HCT116 (cell line): ENCODE results near the gene TIAM2. TPM values are rescaled to one million over a fixed set of nuclear protein-coding genes. Genes with fewer than 3 reads are reported as not detected.

ENCODE experiments used
- ATAC-seq: fragments of 200-7000 bp; cut with Tn5 transposase; 2 replicates; pipeline ENCODE4 v1.9.1; 2020; ENCODE audit warnings: mild to moderate bottlenecking, moderate library complexity
- BruUV-seq: library from RNA; stranded (reverse); fragments of 400-500 nt; replicated peaks from 2 replicates; lab custom pipeline; 2021; lab: Mats Ljungman, UMichigan
- CTCF ChIA-PET: fragments of 300-600 bp; sonication (Branson Sonifier 250); formaldehyde crosslinking; loops from one replicate; lab custom pipeline; 2021; ENCODE audit warnings: antibody characterized with exemption; lab: Charles Lee
- POLR2A ChIA-PET: fragments of 300-600, 350-600 bp; sonication (Branson Sonifier 250); formaldehyde crosslinking; loops from one replicate; lab custom pipeline; 2021; ENCODE audit warnings: antibody characterized with exemption; lab: Charles Lee
- RAD21 ChIA-PET, 2 experiments: fragments of 300-600 bp; sonication (Branson Sonifier 250); formaldehyde crosslinking; loops; one replicate each; lab custom pipeline; 2023; ENCODE audit warnings: low total read pairs in 2 of 2; ENCODE audit not compliant: uncharacterized antibody in 2 of 2, unreplicated experiment in 2 of 2, low non-redundant PET in 1 of 2; lab: Charles Lee
- DNase-seq: peaks from one replicate; pipeline ENCODE4 v3.0.0-alpha.2; 2010; ENCODE audit warnings: low read depth, low spot score
- H2AFZ ChIP-seq: fragments of 200-600 bp; shearing (Covaris generic), sonication (generic); 2 replicates; pipeline ENCODE4 v1.6.1; 2017; ENCODE audit warnings: low read depth, mixed run types, mixed read lengths, antibody characterized with exemption, low read length; ENCODE audit not compliant: poor library complexity, severe bottlenecking
- H3K27ac ChIP-seq: 2 replicates; pipeline ENCODE4 v1.5.1; 2012; ENCODE audit warnings: low read depth, low read length
- H3K27me3 ChIP-seq: fragments of 200-600 bp; sonication (generic); 2 replicates; pipeline ENCODE4 v1.6.1; 2016; ENCODE audit warnings: mixed run types, low read length, mixed read lengths; ENCODE audit not compliant: insufficient read depth
- H3K36me3 ChIP-seq, 2 experiments: fragments of 200-500 bp in 1 of 2; fragments of 200-600 bp in 1 of 2; sonication (Bioruptor generic) in 1 of 2; sonication (generic) in 1 of 2; 2 replicates each; pipeline versions ENCODE4 v1.5.1 to v1.6.1; 2014 to 2016; ENCODE audit warnings: low read length in 2 of 2, inconsistent platforms in 1 of 2, mixed read lengths in 1 of 2, mixed run types in 1 of 2; ENCODE audit not compliant: insufficient read depth in 2 of 2, control insufficient read depth in 1 of 2
- H3K4me1 ChIP-seq, 2 experiments: fragments of 200-600 bp in 1 of 2; sonication (generic) in 1 of 2; 2 replicates each; pipeline versions ENCODE4 v1.5.1 to v1.6.1; 2012 to 2017; ENCODE audit warnings: low read length in 2 of 2, inconsistent platforms in 1 of 2, mild to moderate bottlenecking in 1 of 2, mixed read lengths in 1 of 2, mixed run types in 1 of 2, moderate library complexity in 1 of 2; ENCODE audit not compliant: insufficient read depth in 2 of 2, control insufficient read depth in 1 of 2
- H3K4me2 ChIP-seq: fragments of 200-600 bp; sonication (generic); 2 replicates; pipeline ENCODE4 v1.6.1; 2017; ENCODE audit warnings: mixed run types, low read length, mixed read lengths
- H3K4me3 ChIP-seq, 2 experiments: fragments of 200-600 bp in 1 of 2; sonication (generic) in 1 of 2; replicated peaks in 1 of 2; 2 replicates each; pipeline ENCODE4 v1.5.1; 2011 to 2016; ENCODE audit warnings: low read length in 2 of 2, control low read depth in 1 of 2, low read depth in 1 of 2, mild to moderate bottlenecking in 1 of 2, mixed read lengths in 1 of 2, mixed run types in 1 of 2
- H3K79me2 ChIP-seq: fragments of 200-600 bp; sonication (generic); 2 replicates; pipeline ENCODE4 v1.6.1; 2017; ENCODE audit warnings: mild to moderate bottlenecking, mixed run types, low read length, moderate library complexity, mixed read lengths; ENCODE audit not compliant: insufficient read depth
- H3K9ac ChIP-seq: fragments of 200-600 bp; sonication (generic); 2 replicates; pipeline ENCODE4 v1.6.1; 2016; ENCODE audit warnings: low read length, mixed read lengths
- H3K9me2 ChIP-seq: fragments of 200-600 bp; sonication (generic), shearing (Covaris generic); 2 replicates; pipeline ENCODE4 v1.6.1; 2017; ENCODE audit warnings: mixed run types, mild to moderate bottlenecking, moderate library complexity; ENCODE audit not compliant: insufficient read depth
- H3K9me3 ChIP-seq, 2 experiments: fragments of 200-500 bp in 1 of 2; fragments of 200-600 bp in 1 of 2; sonication (Bioruptor generic) in 1 of 2; sonication (generic) in 1 of 2; 2 replicates each; pipeline ENCODE4 v1.6.1; 2014 to 2017; ENCODE audit warnings: low read length in 2 of 2, mixed read lengths in 2 of 2, inconsistent platforms in 1 of 2, low read depth in 1 of 2, mild to moderate bottlenecking in 1 of 2, mixed run types in 1 of 2, moderate library complexity in 1 of 2; ENCODE audit not compliant: control insufficient read depth in 1 of 2, insufficient read depth in 1 of 2
- H4K20me1 ChIP-seq: fragments of 200-600 bp; sonication (generic), shearing (Covaris generic); 2 replicates; pipeline ENCODE4 v1.6.1; 2017; ENCODE audit warnings: mixed run types, mild to moderate bottlenecking, moderate library complexity; ENCODE audit not compliant: insufficient read depth
- CEBPB ChIP-seq: IDR thresholded peaks from 2 replicates; pipeline ENCODE4 v1.6.1; 2012; ENCODE audit warnings: low read depth
- EGR1 ChIP-seq: IDR thresholded peaks from 2 replicates; pipeline ENCODE4 v1.6.1; 2012; ENCODE audit warnings: low read depth
- ELF1 ChIP-seq: IDR thresholded peaks from 2 replicates; pipeline ENCODE4 v1.6.1; 2012; ENCODE audit warnings: low read depth, borderline replicate concordance
- EZH2 ChIP-seq: fragments of 200-600 bp; sonication (generic); IDR thresholded peaks from 2 replicates; pipeline ENCODE4 v1.6.1; 2017; ENCODE audit warnings: antibody characterized with exemption, mixed run types
- EZH2phosphoT487 ChIP-seq: fragments of 200-600 bp; IDR thresholded peaks from 2 replicates; pipeline ENCODE4 v1.6.1; 2018; ENCODE audit warnings: antibody characterized with exemption, borderline replicate concordance
- JUND ChIP-seq: IDR thresholded peaks from 2 replicates; pipeline ENCODE4 v1.6.1; 2012
- POLR2A ChIP-seq: IDR thresholded peaks from 2 replicates; pipeline ENCODE4 v1.7.0; 2011; ENCODE audit warnings: borderline replicate concordance; ENCODE audit not compliant: insufficient read depth, insufficient read length; ENCODE audit errors: extremely low read depth
- POLR2AphosphoS5 ChIP-seq: IDR thresholded peaks from 2 replicates; pipeline ENCODE4 v1.6.1; 2011; ENCODE audit warnings: mild to moderate bottlenecking, low read depth, low read length, moderate library complexity
- SP1 ChIP-seq: IDR thresholded peaks from 2 replicates; pipeline ENCODE4 v1.6.1; 2012; ENCODE audit warnings: low read depth
- YY1 ChIP-seq: IDR thresholded peaks from 2 replicates; pipeline ENCODE4 v1.6.1; 2011; ENCODE audit warnings: low read length, low read depth, moderate library complexity, mild to moderate bottlenecking; ENCODE audit not compliant: insufficient replicate concordance; ENCODE audit errors: extremely low read depth
- intact Hi-C: fragments of 100-400 bp; cut with micrococcal nuclease; formaldehyde crosslinking; loops from 2 replicates; pipeline ENCODE4 v1.10.0; 2022
- total RNA-seq: library from RNA; stranded (reverse); gene quantifications from one replicate; pipeline ENCODE4 v1.2.1, GENCODE V29; 2021; ENCODE audit not compliant: unreplicated experiment
- TF ChIP-seq, protein P1 (sequence below): IDR thresholded peaks from 2 replicates; pipeline ENCODE4 v1.6.1; 2012
- TF ChIP-seq, protein P2 (sequence below): IDR thresholded peaks from 2 replicates; pipeline ENCODE4 v1.6.1; 2012

The TIAM2 gene
- total RNA-seq, 1 experiment from 2014 or later: 9.4 TPM

GRCh38 chr6:155067956-155068615 is 73.0 kb downstream of the TIAM2 start:
- BruUV-seq: no TSS peak
- RAD21 ChIA-PET: no interaction called here
- ATAC-seq: no peak
- POLR2A ChIA-PET: interaction anchor here (1.2 kb wide), 1 partner anchor 10 kb away, joined by 3 read pairs; no protein-coding TSS in a partner anchor
- Histone ChIP-seq H3K4me3 (no peak overlapping the region), H2AFZ (no peak overlapping the region), H3K79me2 (no peaks in the 10 kb centered on the region), H3K9ac (no peak overlapping the region), H3K27me3 (no peaks in the 10 kb centered on the region), H3K9me3 (no peaks in the 10 kb centered on the region), H3K9me2 (no peaks in the 10 kb centered on the region), H3K4me1 (peaks cover 0 to 3% of the 10 kb centered on the region in 2 experiments; a peak in 2 of 4 replicates), H3K27ac (no peak overlapping the region), H3K36me3 (no peaks in the 10 kb centered on the region), H4K20me1 (no peaks in the 10 kb centered on the region), H3K4me2 (no peak overlapping the region)
- DNase-seq: no peak
- intact Hi-C loops: no loop called here
- CTCF ChIA-PET: no interaction called here
- no peak for TF ChIP-seq SP1
- no peak for TF ChIP-seq YY1
- TF ChIP-seq JUND: no peak
- TF ChIP-seq, protein P1, sequence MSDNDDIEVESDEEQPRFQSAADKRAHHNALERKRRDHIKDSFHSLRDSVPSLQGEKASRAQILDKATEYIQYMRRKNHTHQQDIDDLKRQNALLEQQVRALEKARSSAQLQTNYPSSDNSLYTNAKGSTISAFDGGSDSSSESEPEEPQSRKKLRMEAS: no peak
- no peak for TF ChIP-seq EZH2
- no peak for TF ChIP-seq POLR2A
- TF ChIP-seq EZH2phosphoT487: no peak
- TF ChIP-seq ELF1: no peak
- TF ChIP-seq EGR1: no peak
- TF ChIP-seq, protein P2, sequence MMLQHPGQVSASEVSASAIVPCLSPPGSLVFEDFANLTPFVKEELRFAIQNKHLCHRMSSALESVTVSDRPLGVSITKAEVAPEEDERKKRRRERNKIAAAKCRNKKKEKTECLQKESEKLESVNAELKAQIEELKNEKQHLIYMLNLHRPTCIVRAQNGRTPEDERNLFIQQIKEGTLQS: no peak
- no peak for TF ChIP-seq CEBPB
- no peak for TF ChIP-seq POLR2AphosphoS5
